A549 treated with GW870086 at 1 μM for 4 hours (cell line): ENCODE data around the gene ZNF692. TPM values are rescaled to one million over a fixed set of nuclear protein-coding genes. Genes with fewer than 3 reads are reported as not detected.

Experiments used
- total RNA-seq: library from RNA; stranded (reverse); fragments of 200-300 nt; extraction: Qiagen RNA extraction; gene quantifications from 5 replicates; pipeline ENCODE4 v1.2.3, GENCODE V29; 2022; ENCODE audit warnings: low read depth

Gene ZNF692
- total RNA-seq: 16.9 to 22.9 TPM (median 21.1 TPM) in 5 replicates

GRCh38 chr1:248858891-248859889 is at the start of gene ZNF692:
TSS of gene ZNF692 (minus strand) at chr1:248859085. CDS start at chr1:248858309, 776 bp downstream.

GRCh38 chr1:248906009-248906752 is 47.3 kb upstream of the ZNF692 start, which contains the start of gene PGBD2:
TSS of gene PGBD2 (plus strand) at chr1:248906235. CDS start at chr1:248913863, 7,628 bp downstream.

GRCh38 chr1:248837781-248838356 is 21.0 kb downstream of the ZNF692 start, which contains the start of gene ZNF672:
TSS of gene ZNF672 (plus strand) at chr1:248838224. CDS start at chr1:248847275, 9,051 bp downstream.

GRCh38 chr1:248825909-248826760 is 32.8 kb downstream of the ZNF692 start, which contains the start of gene SH3BP5L:
TSS of gene SH3BP5L (minus strand) at chr1:248825915. CDS start at chr1:248824935, 980 bp downstream.

Other genes starting within 250 kb of the ZNF692 start
- gene OR2T11, start 224.0 kb downstream of the ZNF692 start, total RNA-seq: not detected in 5 replicates
- not detected in 5 replicates for gene OR2T35, start 213.8 kb downstream of the ZNF692 start, total RNA-seq
- not detected in 5 replicates for gene OR2T27, start 203.6 kb downstream of the ZNF692 start, total RNA-seq
- gene OR14I1, start 156.3 kb downstream of the ZNF692 start, total RNA-seq: not detected in 5 replicates
- gene LYPD8, start 103.3 kb downstream of the ZNF692 start, total RNA-seq: 0.10 to 0.12 TPM (median 0.12 TPM) in 4 of 5 replicates, not detected in the other
- 22.3 to 27.1 TPM (median 24.4 TPM) in 5 replicates for gene SH3BP5L, start 33.2 kb downstream of the ZNF692 start, total RNA-seq
- gene ZNF672, start 20.9 kb downstream of the ZNF692 start, total RNA-seq: 15.9 to 22.6 TPM (median 22.2 TPM) in 5 replicates
- 3.5 to 4.4 TPM (median 3.9 TPM) in 5 replicates for gene PGBD2, start 47.1 kb upstream of the ZNF692 start, total RNA-seq